ENCODE measurements around the gene TBCD. TPM values are rescaled to one million over a fixed set of nuclear protein-coding genes. Genes with fewer than 3 reads are reported as not detected.
"Not testable (repeated sequence)": the region's sequence is repeated elsewhere in the genome, so short reads cannot be mapped to it uniquely, and the experiment has no call there.

The TBCD gene
- total RNA-seq, 1 donor, result 39.5 TPM

DNA sequence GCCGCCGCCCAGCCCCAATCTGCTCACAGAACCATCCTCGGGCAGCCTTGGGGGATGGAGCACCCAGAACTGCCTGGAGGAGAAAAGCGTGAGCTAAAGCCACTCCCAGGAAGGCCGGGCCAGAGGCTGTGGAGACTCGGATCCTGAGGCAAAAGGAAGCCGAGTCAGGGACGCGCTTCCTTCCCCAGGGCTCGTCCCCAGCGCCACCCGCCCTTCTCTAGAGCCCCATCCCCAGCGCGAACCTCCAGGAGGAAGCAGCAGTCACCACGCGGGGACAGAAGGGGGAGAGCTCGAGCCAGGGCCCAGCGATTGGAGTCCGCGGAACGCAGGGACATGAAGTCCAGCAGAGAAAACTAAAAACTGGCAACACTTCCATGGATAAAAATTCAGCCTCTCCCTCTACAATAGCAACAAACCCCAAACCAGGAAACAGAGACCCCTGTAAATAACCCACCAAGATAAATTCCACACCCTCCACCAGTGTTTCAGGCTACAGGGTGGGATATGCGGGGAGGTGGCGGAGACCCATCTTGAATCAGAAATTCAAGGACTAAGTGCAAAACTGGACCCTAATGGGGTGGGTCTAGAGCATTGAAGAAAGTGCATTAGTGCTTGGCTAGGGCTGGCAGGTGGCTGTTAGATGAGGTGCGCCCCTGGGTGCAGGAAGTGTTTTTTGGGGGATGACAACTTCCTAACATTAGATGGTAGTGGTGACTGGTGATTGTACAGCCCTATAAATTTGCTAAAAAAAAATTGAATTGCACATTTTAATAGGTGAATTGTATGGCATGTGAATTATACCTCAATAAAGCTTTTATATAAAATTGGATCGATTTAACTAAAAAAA, 211.5 kb downstream of the TBCD start:
- peak overlapping the region; percentile 48 for H3K4me3 ChIP-seq (ENCODE audit: low read depth, low read length)

DNA sequence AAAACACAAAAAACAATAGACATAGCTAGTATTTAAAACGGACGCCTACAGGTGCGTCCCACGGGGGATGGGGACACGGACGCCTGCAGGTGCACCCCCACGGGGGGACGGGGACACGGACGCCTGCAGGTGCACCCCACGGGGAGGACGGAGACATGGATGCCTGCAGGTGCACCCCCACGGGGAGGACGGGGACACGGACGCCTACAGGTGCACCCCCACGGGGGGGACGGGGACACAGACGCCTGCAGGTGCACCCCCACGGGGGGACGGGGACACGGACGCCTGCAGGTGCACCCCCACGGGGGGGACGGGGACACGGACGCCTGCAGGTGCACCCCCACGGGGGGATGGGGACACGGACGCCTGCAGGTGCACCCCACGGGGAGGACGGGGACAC, 212.6 kb downstream of the TBCD start:
- H3K4me3 ChIP-seq (ENCODE audit: low read depth, low read length); DNase-seq (ENCODE audit: low read depth): not testable (repeated sequence)

More for the DNA sequence above, 211.5 kb downstream of the TBCD start:
- TF ChIP-seq, protein P1, sequence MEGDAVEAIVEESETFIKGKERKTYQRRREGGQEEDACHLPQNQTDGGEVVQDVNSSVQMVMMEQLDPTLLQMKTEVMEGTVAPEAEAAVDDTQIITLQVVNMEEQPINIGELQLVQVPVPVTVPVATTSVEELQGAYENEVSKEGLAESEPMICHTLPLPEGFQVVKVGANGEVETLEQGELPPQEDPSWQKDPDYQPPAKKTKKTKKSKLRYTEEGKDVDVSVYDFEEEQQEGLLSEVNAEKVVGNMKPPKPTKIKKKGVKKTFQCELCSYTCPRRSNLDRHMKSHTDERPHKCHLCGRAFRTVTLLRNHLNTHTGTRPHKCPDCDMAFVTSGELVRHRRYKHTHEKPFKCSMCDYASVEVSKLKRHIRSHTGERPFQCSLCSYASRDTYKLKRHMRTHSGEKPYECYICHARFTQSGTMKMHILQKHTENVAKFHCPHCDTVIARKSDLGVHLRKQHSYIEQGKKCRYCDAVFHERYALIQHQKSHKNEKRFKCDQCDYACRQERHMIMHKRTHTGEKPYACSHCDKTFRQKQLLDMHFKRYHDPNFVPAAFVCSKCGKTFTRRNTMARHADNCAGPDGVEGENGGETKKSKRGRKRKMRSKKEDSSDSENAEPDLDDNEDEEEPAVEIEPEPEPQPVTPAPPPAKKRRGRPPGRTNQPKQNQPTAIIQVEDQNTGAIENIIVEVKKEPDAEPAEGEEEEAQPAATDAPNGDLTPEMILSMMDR (IDR thresholded peaks at IDR 0.05; ENCODE audit: insufficient read depth, low read length), result peak; percentile 85
- DNase-seq (ENCODE audit: low read depth), result peak; percentile 79

DNA sequence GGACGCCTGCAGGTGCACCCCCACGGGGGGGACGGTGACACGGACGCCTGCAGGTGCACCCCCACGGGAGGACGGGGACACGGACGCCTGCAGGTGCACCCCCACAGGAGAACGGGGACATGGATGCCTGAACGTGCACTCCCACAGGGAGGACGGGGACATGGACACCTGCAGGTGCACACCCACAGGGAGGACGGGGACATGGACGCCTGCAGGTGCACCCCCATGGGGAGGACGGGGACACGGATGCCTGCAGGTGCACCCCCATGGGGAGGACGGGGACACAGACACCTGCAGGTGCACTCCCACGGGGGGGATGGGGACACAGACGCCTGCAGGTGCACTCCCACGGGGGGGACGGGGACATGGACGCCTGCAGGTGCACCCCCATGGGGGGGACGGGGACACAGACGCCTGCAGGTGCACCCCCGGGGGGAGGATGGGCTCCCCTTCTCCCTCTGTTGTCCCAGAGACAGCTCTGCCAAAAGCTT, 213.0 kb downstream of the TBCD start:
- H3K4me3 ChIP-seq (ENCODE audit: low read depth, low read length), result no peak overlapping the region
- no peak for DNase-seq (ENCODE audit: low read depth)
- TF ChIP-seq, protein P1 (IDR thresholded peaks at IDR 0.05; ENCODE audit: insufficient read depth, low read length), result no peak

DNA sequence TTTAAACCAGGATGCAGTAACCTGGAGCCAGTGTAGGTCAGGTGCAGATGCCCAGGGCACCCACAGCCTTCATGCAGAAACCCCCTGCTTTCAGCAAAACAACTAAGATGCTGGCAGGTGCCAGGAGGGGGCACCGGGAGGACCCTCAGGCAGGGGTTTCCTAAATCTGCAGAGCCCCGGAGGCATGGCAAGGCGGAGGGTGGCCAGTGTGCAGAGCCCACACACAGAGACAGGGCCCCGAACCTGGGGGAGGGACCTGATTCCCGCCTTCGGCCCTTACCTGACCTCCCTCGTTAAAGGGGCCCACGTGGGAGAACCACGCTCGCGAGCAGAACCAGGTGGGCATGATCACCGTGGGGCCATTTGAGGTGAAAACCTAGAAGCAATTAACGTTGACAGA, 213.5 kb downstream of the TBCD start:
- H3K4me3 ChIP-seq (ENCODE audit: low read depth, low read length), result no peak overlapping the region
- no peak for DNase-seq (ENCODE audit: low read depth)
- TF ChIP-seq, protein P1 (IDR thresholded peaks at IDR 0.05; ENCODE audit: insufficient read depth, low read length), result no peak

DNA sequence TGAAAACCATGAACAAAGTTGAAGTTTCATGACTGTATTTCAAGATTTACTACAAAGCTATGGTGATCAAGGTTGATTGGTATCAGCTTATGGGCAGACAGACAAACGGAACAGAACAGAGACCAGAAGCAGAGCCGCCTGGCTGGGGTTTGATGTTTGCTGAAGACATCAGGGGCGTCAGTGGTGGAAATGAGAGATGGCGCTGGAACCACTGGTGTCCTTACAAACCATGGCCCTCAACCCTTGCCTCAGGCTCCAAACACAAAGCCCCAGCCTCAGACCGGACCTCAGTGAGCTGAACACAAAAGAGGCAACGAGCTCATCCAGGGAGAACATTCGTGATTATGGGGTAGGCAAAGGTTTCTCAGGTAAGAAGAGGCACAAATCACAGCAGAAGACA, 214.6 kb downstream of the TBCD start:
- no peak for DNase-seq (ENCODE audit: low read depth)
- H3K4me3 ChIP-seq (ENCODE audit: low read depth, low read length), result no peak overlapping the region
- TF ChIP-seq, protein P1 (IDR thresholded peaks at IDR 0.05; ENCODE audit: insufficient read depth, low read length), result no peak

DNA sequence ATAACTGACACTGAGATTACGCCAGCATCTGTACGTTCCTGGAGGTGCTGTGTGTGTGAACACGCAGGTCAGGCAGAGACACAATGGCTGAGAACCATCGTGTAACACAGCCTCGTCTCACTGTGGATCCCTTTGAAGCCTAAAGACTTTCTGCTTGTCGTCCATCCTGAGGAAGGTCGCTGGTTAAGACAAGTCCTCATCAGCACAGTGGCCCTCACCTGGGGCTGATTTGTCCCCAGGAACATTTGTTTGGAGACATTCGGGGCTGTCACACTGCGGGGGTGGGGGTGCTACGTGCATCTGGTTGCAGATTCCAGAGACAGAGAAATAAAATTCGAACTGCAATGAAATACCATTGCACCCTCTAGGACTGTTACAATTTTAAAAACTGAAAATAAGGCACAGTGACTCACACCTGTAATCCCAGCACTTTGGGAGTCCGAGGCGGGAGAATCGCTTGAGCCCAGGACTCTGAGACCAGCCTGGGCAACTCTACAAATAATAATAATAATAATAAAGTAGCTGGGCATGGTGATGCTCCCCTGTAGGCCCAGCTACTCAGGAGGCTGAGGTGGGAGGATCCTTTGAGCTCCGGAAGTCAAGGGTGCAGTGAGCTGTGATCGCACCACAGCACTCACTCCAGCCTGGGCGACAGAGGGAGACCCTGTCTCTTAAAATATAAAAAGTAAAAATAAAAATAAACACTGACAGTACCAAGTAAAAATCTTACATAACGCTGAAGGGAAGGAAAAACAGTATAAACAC, 215.6 kb downstream of the TBCD start:
- TF ChIP-seq, protein P1 (IDR thresholded peaks at IDR 0.05; ENCODE audit: insufficient read depth, low read length), result no peak
- DNase-seq (ENCODE audit: low read depth), result no peak
- no peak overlapping the region for H3K4me3 ChIP-seq (ENCODE audit: low read depth, low read length)

DNA sequence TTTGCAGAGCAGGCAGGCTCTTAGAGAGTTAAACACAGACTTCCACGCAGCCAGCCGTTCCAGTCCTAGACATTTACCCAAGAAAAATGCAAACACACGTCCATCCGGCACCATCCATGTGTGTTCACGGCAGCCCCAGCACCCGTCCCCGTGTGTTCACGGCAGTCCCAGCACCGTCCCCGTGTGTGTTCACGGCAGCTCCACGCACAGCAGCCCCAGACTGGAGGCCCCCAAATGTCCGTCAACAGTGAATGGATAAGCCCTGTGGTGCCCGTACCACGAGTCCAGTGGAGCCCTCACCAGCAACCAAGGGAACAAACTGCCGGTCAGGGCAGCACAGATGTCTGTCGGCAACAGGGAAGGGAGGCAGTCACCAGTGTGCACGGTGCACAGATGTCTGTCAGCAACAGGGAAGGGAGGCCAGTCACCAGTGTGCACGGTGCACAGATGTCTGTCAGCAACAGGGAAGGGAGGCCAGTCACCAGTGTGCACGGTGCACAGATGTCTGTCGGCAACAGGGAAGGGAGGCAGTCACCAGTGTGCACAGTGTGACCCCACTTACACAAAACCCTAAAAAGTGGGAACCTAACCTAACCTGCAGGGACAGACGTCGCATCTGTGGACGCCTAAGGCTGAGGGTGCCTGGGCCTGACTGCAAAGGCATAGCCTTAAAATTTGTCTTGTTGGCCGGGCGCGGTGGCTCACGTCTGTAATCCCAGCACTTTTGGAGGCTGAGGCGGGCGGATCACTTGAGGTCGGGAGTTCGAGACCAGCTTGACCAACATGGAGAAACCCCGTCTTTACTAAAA, 216.4 kb downstream of the TBCD start:
- not testable (repeated sequence) for H3K4me3 ChIP-seq (ENCODE audit: low read depth, low read length); DNase-seq (ENCODE audit: low read depth)
